Measurements from ENCODE around the gene PCSK7. TPM values are rescaled to one million over a fixed set of nuclear protein-coding genes. Genes with fewer than 3 reads are reported as not detected.
"Not testable (repeated sequence)": the region's sequence is repeated elsewhere in the genome, so short reads cannot be mapped to it uniquely, and the experiment has no call there.

The PCSK7 gene
- total RNA-seq, 1 experiment from 2014 or later: 43.6 TPM

DNA sequence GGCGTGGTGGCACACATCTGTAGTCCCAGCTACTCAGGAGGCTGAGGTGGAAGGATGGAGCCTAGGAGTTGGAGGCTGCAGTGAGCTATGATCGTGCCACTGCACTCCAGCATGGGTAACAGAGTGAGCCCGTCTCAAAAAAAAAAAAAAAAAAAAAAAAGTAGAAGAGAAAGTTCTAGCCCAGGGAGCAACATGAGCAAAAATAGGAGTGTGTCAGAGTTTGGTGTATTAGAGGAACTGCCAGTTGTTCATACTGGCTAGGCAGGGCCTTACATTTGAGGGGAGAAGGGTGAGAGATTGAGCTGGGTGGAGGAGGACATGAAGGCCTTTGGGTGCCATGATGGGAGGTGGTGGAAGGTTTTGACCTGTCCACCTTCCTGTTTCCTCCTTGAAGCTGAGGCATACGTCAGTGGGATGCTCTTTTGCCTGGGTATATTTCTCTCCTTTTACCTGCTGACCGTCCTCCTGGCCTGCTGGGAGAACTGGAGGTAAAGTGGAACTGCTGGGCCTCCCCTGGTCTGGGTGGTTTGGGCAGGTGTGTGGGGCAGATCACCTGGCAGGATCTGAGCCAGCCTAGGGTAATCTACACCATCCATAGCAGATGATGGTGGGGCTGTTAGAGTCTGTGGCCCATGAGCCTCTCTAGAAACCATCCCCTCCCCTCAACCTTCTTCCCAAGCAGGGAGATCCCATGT is 46.0 kb downstream of the PCSK7 start:
- H3K27me3 ChIP-seq (ENCODE audit: low read length): no peaks in the 10 kb centered on the region
- no peaks in the 10 kb centered on the region for H3K9me2 ChIP-seq (replicated peaks; ENCODE audit: low read length)
- H3K4me3 ChIP-seq (ENCODE audit: low read length): no peak overlapping the region
- ATAC-seq: no peak
- no peak for DNase-seq
- POLR2A ChIA-PET (ENCODE audit: unreplicated experiment): interaction anchor here (0.5 kb wide), 1 partner anchor 36 kb away, joined by 3 read pairs; no protein-coding TSS in a partner anchor
- no peak overlapping the region for H2AFZ ChIP-seq (ENCODE audit: low read length)
- no peaks in the 10 kb centered on the region for H3K9me3 ChIP-seq (ENCODE audit: low read length)
- no peak overlapping the region for H3K9ac ChIP-seq (ENCODE audit: low read length)
- H3K4me1 ChIP-seq (ENCODE audit: insufficient read depth, low read length): peaks cover 25% of the 10 kb centered on the region
- TF ChIP-seq EZH2 (IDR thresholded peaks at IDR 0.05; ENCODE audit: low read length, unreplicated experiment) (no peak), EZH2phosphoT487 (IDR thresholded peaks at IDR 0.05; ENCODE audit: borderline replicate concordance, low read length) (no peak)
- TF ChIP-seq, protein P1, sequence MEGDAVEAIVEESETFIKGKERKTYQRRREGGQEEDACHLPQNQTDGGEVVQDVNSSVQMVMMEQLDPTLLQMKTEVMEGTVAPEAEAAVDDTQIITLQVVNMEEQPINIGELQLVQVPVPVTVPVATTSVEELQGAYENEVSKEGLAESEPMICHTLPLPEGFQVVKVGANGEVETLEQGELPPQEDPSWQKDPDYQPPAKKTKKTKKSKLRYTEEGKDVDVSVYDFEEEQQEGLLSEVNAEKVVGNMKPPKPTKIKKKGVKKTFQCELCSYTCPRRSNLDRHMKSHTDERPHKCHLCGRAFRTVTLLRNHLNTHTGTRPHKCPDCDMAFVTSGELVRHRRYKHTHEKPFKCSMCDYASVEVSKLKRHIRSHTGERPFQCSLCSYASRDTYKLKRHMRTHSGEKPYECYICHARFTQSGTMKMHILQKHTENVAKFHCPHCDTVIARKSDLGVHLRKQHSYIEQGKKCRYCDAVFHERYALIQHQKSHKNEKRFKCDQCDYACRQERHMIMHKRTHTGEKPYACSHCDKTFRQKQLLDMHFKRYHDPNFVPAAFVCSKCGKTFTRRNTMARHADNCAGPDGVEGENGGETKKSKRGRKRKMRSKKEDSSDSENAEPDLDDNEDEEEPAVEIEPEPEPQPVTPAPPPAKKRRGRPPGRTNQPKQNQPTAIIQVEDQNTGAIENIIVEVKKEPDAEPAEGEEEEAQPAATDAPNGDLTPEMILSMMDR (conservative IDR thresholded peaks at IDR 0.05; ENCODE audit: low read depth, low read length): no peak
- H3K27ac ChIP-seq (ENCODE audit: low read length): peak overlapping the region; percentile 17; the same call in 1 of the 2 replicates
- CTCF ChIA-PET: interaction anchor here (0.6 kb wide), 2 partner anchors 29 to 41 kb away, joined by 3 to 4 read pairs; no protein-coding TSS in a partner anchor
- BruUV-seq (replicated peaks): no TSS peak
- H4K20me1 ChIP-seq (ENCODE audit: low read length): no peaks in the 10 kb centered on the region
- intact Hi-C loops (cut with micrococcal nuclease): loop anchor here (2.0 kb wide), 1 partner anchor 41 kb away; no protein-coding TSS in a partner anchor
- H3K4me2 ChIP-seq (ENCODE audit: low read length): peak overlapping the region; percentile 20; the same call in 1 of the 2 replicates
- H3K79me2 ChIP-seq (ENCODE audit: low read length): no peaks in the 10 kb centered on the region
- no peaks in the 10 kb centered on the region for H3K36me3 ChIP-seq (ENCODE audit: low read depth, low read length)
- H3F3A ChIP-seq (ENCODE audit: low read length, unreplicated experiment): no peaks in the 10 kb centered on the region

GRCh38 chr11:117183724-117184349 is 48.0 kb downstream of the PCSK7 start:
- no TSS peak for BruUV-seq (replicated peaks)
- Histone ChIP-seq H3K4me3 (ENCODE audit: low read length) (no peak overlapping the region), H3K27ac (ENCODE audit: low read length) (no peak overlapping the region), H3K27me3 (ENCODE audit: low read length) (no peaks in the 10 kb centered on the region), H3K4me1 (ENCODE audit: insufficient read depth, low read length) (peaks cover 36% of the 10 kb centered on the region), H3K9ac (ENCODE audit: low read length) (no peak overlapping the region), H2AFZ (ENCODE audit: low read length) (no peak overlapping the region), H3K79me2 (ENCODE audit: low read length) (no peaks in the 10 kb centered on the region), H3K9me3 (ENCODE audit: low read length) (no peaks in the 10 kb centered on the region), H3K9me2 (replicated peaks; ENCODE audit: low read length) (no peaks in the 10 kb centered on the region), H3K36me3 (ENCODE audit: low read depth, low read length) (no peaks in the 10 kb centered on the region), H3K4me2 (ENCODE audit: low read length) (no peak overlapping the region), H4K20me1 (ENCODE audit: low read length) (no peaks in the 10 kb centered on the region), H3F3A (ENCODE audit: low read length, unreplicated experiment) (no peaks in the 10 kb centered on the region)
- DNase-seq: peak; percentile 24
- intact Hi-C loops (cut with micrococcal nuclease): loop anchor here (2.0 kb wide), 1 partner anchor 43 kb away; no protein-coding TSS in a partner anchor
- ChIA-PET CTCF (no interaction called here), POLR2A (ENCODE audit: unreplicated experiment) (no interaction called here)
- ATAC-seq: no peak
- no peak for TF ChIP-seq EZH2phosphoT487 (IDR thresholded peaks at IDR 0.05; ENCODE audit: borderline replicate concordance, low read length)
- no peak for TF ChIP-seq EZH2 (IDR thresholded peaks at IDR 0.05; ENCODE audit: low read length, unreplicated experiment)
- TF ChIP-seq, protein P1 (conservative IDR thresholded peaks at IDR 0.05; ENCODE audit: low read depth, low read length): no peak

DNA sequence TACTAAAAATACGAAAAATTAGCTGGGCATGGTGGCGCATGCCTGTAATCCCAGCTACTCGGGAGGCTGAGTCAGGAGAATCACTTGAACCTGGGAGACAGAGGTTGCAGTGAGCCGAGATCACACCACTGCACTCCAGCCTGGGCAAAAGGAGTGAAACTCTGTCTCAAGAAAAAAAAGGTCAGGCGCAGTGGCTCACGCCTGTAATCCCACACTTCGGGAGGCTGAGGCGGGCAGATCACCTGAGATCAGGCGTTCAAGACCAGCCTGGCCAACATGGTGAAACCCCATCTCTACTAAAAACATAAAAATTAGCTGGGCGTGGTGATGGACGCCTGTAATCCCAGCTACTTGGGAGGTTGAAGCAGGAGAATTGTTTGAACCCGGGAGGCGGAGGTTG is 48.7 kb downstream of the PCSK7 start:
- H3K9me3 ChIP-seq (ENCODE audit: low read length); CTCF ChIA-PET; H3K27ac ChIP-seq (ENCODE audit: low read length); H3K4me2 ChIP-seq (ENCODE audit: low read length); H3K9me2 ChIP-seq (replicated peaks; ENCODE audit: low read length); H3K27me3 ChIP-seq (ENCODE audit: low read length); intact Hi-C loops (cut with micrococcal nuclease); POLR2A ChIA-PET (ENCODE audit: unreplicated experiment); H3K9ac ChIP-seq (ENCODE audit: low read length); BruUV-seq (replicated peaks); H3K79me2 ChIP-seq (ENCODE audit: low read length); ATAC-seq; H3F3A ChIP-seq (ENCODE audit: low read length, unreplicated experiment); H3K36me3 ChIP-seq (ENCODE audit: low read depth, low read length); H3K4me3 ChIP-seq (ENCODE audit: low read length); DNase-seq; H2AFZ ChIP-seq (ENCODE audit: low read length); H4K20me1 ChIP-seq (ENCODE audit: low read length): not testable (repeated sequence)
- H3K4me1 ChIP-seq (ENCODE audit: insufficient read depth, low read length): peaks cover 38% of the 10 kb centered on the region
